B cell (primary cell): ENCODE results near the gene SLC40A1.

Experiments used
- EZH2 ChIP-seq: IDR thresholded peaks from 2 replicates; pipeline ENCODE4 v1.6.1; 2012; ENCODE audit warnings: borderline replicate concordance, low read depth, mild to moderate bottlenecking, moderate library complexity, low read length; ENCODE audit not compliant: insufficient read depth, poor library complexity, severe bottlenecking
- TF ChIP-seq, protein P1 (sequence below): fragments of 200-600 bp; IDR thresholded peaks from one replicate; pipeline ENCODE4 v1.8.0; 2022; ENCODE audit warnings: antibody characterized with exemption, mild to moderate bottlenecking

DNA sequence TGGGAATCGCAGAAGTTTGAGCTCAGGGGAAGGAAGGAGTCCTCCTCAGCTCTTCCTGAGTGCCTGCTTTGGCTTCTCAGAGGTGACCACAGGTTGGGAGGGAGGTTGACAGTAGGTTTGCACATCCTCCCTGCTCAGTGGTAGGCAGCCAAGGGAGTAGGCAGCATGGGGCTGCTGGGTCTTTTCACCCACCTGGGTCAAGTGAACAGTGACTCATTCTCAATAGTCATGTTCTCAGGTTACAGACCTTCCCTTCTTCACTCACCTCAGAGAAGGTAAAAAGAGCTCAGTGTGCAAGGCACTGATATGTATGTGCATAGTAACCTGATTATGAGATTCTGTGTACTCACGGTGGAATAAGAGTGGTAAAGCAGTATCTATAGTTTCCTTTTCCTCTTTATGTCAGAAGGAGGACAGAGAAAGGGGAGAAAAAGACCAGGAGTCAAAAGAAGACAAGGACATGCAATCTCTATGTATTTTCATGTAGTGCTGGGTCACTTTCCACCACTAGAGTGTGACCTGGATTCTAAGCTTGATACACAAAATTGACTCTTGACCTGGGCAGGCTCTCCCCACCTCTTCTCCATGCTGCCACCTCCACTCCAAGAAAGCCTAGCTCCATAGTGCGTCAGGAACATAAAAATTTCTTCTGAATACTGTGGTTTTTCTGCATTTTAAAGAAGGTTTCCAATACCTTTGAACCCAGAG lies 44.2 kb upstream of the SLC40A1 start:
- TF ChIP-seq, protein P1, sequence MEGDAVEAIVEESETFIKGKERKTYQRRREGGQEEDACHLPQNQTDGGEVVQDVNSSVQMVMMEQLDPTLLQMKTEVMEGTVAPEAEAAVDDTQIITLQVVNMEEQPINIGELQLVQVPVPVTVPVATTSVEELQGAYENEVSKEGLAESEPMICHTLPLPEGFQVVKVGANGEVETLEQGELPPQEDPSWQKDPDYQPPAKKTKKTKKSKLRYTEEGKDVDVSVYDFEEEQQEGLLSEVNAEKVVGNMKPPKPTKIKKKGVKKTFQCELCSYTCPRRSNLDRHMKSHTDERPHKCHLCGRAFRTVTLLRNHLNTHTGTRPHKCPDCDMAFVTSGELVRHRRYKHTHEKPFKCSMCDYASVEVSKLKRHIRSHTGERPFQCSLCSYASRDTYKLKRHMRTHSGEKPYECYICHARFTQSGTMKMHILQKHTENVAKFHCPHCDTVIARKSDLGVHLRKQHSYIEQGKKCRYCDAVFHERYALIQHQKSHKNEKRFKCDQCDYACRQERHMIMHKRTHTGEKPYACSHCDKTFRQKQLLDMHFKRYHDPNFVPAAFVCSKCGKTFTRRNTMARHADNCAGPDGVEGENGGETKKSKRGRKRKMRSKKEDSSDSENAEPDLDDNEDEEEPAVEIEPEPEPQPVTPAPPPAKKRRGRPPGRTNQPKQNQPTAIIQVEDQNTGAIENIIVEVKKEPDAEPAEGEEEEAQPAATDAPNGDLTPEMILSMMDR: no peak
- TF ChIP-seq EZH2: no peak
